Prostate gland (tissue), 2 donors: ENCODE results near the gene ZP2.

Experiments used
- CTCF ChIP-seq, 4 experiments: fragments of 200-600 bp in 2 of 4; fragments of 450-650 bp in 2 of 4; sonication (generic) in 2 of 4; IDR thresholded peaks; 1 replicate in 3 of 4; 2 replicates in 1 of 4; pipeline ENCODE4 v1.5.1; 2016 to 2019; ENCODE audit warnings: antibody characterized with exemption in 4 of 4, mild to moderate bottlenecking in 2 of 4, moderate library complexity in 2 of 4
- POLR2A ChIP-seq: fragments of 450-650 bp; IDR thresholded peaks from one replicate; pipeline ENCODE4 v1.6.1; 2016; ENCODE audit warnings: antibody characterized with exemption, mild to moderate bottlenecking
- POLR2AphosphoS5 ChIP-seq: sonication (generic); formaldehyde crosslinking; IDR thresholded peaks from one replicate; pipeline ENCODE4 v1.6.1; 2017; ENCODE audit warnings: antibody characterized with exemption

GRCh38 chr16:21208446-21209230 is 2.7 kb downstream of the ZP2 start:
- no peak for TF ChIP-seq CTCF (IDR thresholded peaks at IDR 0.05)
- TF ChIP-seq POLR2AphosphoS5 = no peak
- no peak for TF ChIP-seq POLR2A
